Effector memory CD8-positive, alpha-beta T cell (primary cell): Measurements from ENCODE around the gene HMGN4.

Source experiments
- ATAC-seq: fragments of 150-1000 bp; cut with Tn5 transposase; replicated peaks from 2 replicates; pipeline ENCODE4 v1.10.0; 2021; ENCODE audit warnings: mild to moderate bottlenecking, moderate library complexity
- DNase-seq, 3 experiments: peaks; one replicate each; pipeline ENCODE4 v3.0.0; 2021
- H3K27ac Mint-ChIP-seq, 2 donors: one replicate each; pipeline ENCODE4 v1.8.0; 2022; ENCODE audit warnings: mild to moderate bottlenecking in 2 of 2, mixed read lengths in 2 of 2, moderate library complexity in 2 of 2
- H3K27me3 Mint-ChIP-seq, 2 donors: one replicate each; pipeline ENCODE4 v1.8.0; 2022; ENCODE audit warnings: mixed read lengths in 2 of 2
- H3K36me3 Mint-ChIP-seq: one replicate; pipeline ENCODE4 v1.8.0; 2022; ENCODE audit warnings: mild to moderate bottlenecking, moderate library complexity, mixed read lengths; ENCODE audit not compliant: insufficient read depth
- H3K4me1 Mint-ChIP-seq, 2 donors: one replicate each; pipeline ENCODE4 v1.8.0; 2022; ENCODE audit warnings: low read depth in 2 of 2, mixed read lengths in 2 of 2
- H3K4me3 Mint-ChIP-seq, 2 donors: one replicate each; pipeline ENCODE4 v1.8.0; 2022; ENCODE audit warnings: mild to moderate bottlenecking in 2 of 2, mixed read lengths in 2 of 2, moderate library complexity in 2 of 2
- H3K9me3 Mint-ChIP-seq, 2 donors: one replicate each; pipeline ENCODE4 v1.8.0; 2022; ENCODE audit warnings: mixed read lengths in 2 of 2

HMGN4 gene

DNA sequence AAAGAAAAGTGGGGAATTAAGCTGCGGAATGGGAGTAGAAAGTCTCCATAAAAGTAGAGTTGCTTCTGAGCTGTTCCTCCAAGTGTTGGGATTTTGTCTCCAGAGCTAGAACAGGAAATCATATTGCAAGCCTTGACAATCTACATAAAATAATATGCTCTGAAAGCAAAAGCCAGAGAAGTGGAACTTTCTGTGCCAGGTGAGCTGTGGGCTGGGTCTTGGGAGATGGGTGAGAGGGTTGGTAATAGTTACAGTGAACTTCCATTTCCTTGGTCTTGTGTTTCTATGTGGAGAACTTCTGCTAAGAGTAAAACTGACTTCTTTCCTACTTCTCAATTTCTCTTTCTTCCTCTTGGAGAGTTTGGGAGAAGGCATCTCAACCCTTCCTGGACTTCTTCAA is 6.3 kb upstream of the HMGN4 start:
- H3K27me3 Mint-ChIP-seq: peaks cover 0 to 6% of the 10 kb centered on the region in 2 donors
- DNase-seq (no peak), ATAC-seq (no peak)
- H3K9me3 Mint-ChIP-seq: no peaks in the 10 kb centered on the region
- peaks cover 32 to 36% of the 10 kb centered on the region in 2 donors for H3K4me1 Mint-ChIP-seq
- H3K36me3 Mint-ChIP-seq: peaks cover 36% of the 10 kb centered on the region
- peak overlapping the region; percentile 100 for H3K27ac Mint-ChIP-seq
- H3K4me3 Mint-ChIP-seq: peak overlapping the region; percentile 100

GRCh38 chr6:26532699-26533531 is 5.3 kb upstream of the HMGN4 start:
- peaks cover 46% of the 10 kb centered on the region for H3K36me3 Mint-ChIP-seq
- peak overlapping the region; percentile 100 for H3K27ac Mint-ChIP-seq
- peaks cover 42 to 46% of the 10 kb centered on the region in 2 donors for H3K4me1 Mint-ChIP-seq
- ATAC-seq: peak; percentile 46
- H3K27me3 Mint-ChIP-seq: peaks cover 7 to 13% of the 10 kb centered on the region in 2 donors
- peaks cover 0 to 3% of the 10 kb centered on the region in 2 donors for H3K9me3 Mint-ChIP-seq
- peak overlapping the region; percentile 100 for H3K4me3 Mint-ChIP-seq
- DNase-seq: peak; percentile 92 to 95 (median 94)

- ATAC-seq (no peak), DNase-seq (no peak)
- Mint-ChIP-seq H3K4me1 (peaks cover 48 to 51% of the 10 kb centered on the region in 2 donors), H3K4me3 (peak overlapping the region; percentile 100), H3K9me3 (peaks cover 0 to 5% of the 10 kb centered on the region in 2 donors), H3K27me3 (peaks cover 9 to 17% of the 10 kb centered on the region in 2 donors), H3K27ac (peak overlapping the region; percentile 100), H3K36me3 (peaks cover 52% of the 10 kb centered on the region)
These were observed 4.6 kb upstream of the HMGN4 start for GRCh38 chr6:26533532-26533931.

DNA sequence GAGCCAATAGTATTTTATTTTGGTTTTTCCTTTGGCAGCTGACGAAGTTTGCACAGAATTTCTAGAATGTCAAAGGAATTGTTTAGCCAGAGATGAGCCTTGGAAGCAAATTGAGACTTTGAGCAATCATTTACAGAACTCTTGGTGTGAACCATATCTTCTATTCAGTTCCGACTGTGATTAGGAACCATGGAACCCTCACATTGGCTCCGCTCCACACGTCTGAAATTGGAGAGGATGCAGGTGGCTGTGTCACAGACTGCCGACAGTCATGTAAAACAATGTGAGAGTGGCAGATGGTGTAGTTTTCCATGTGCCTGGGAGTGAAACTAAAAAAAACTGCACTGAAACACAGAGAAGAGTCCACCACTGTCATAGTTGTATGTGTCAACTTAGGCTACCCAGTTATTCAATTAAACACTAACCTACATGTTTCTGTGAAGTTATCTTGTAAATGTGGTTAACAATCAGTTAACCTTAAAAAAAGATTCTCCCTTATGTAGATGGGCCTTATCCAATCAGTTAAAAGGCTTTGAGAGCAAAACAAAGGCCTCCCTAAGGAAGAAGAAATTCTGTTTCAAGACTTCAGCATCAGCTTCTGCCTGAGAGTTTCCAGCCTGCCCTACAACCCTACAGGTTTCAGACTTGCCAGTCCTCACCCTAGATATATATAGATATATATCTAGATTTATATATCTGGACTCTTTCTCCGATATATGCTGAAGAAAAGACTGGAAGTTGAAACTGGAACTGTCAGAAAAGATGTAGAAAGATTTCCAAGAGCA is 3.3 kb upstream of the HMGN4 start:
- ATAC-seq: no peak
- Mint-ChIP-seq H3K4me3 (no peak overlapping the region), H3K4me1 (peaks cover 53 to 55% of the 10 kb centered on the region in 2 donors), H3K36me3 (peaks cover 61% of the 10 kb centered on the region), H3K27me3 (peaks cover 9 to 17% of the 10 kb centered on the region in 2 donors), H3K9me3 (peaks cover 0 to 5% of the 10 kb centered on the region in 2 donors), H3K27ac (no peak overlapping the region)
- DNase-seq: no peak

GRCh38 chr6:26536571-26537159 is 1.5 kb upstream of the HMGN4 start:
- Mint-ChIP-seq H3K27ac (peak overlapping the region; percentile 100), H3K9me3 (peaks cover 0 to 5% of the 10 kb centered on the region in 2 donors), H3K4me3 (peak overlapping the region; percentile 94 to 98), H3K4me1 (peaks cover 61 to 64% of the 10 kb centered on the region in 2 donors), H3K27me3 (peaks cover 9 to 17% of the 10 kb centered on the region in 2 donors), H3K36me3 (peaks cover 64% of the 10 kb centered on the region)
- ATAC-seq: no peak
- DNase-seq: peak in 1 of 3 experiments; percentile 20

DNA sequence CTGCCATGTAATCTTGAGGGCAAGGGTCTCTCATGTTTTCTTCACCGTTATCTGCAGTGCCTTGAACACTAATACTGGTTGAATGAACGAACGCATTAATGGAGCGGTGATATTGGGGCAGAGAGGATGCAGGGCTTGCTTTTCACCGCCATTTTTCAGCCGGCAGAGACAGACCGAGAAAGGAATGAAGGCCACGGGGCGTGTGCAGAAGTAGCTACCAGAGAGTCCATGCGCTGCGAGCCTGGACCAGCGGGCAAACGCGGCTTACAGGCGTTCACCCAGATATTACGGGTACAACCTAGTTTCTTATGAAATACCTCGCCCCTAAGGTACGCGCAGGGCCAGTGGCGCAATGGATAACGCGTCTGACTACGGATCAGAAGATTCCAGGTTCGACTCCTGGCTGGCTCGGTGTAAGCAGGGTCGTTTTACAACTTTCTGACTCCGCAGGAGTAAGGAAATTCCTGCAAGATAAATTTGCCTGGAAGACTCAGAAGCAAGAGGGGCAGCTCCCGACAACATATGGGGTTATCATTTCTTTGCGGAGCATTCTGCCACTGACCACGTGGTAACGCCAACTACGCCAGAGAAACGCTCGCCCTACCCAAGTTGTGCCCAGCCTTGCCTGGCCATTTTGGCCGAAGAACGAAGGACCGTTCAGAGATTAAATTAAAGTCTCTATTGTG is 863 bp upstream of the HMGN4 start:
- Mint-ChIP-seq H3K4me1 (peaks cover 58 to 63% of the 10 kb centered on the region in 2 donors), H3K27ac (peak overlapping the region; percentile 100), H3K27me3 (peaks cover 9 to 17% of the 10 kb centered on the region in 2 donors), H3K36me3 (peaks cover 62% of the 10 kb centered on the region), H3K4me3 (peak overlapping the region; percentile 94 to 98), H3K9me3 (peaks cover 0 to 5% of the 10 kb centered on the region in 2 donors)
- DNase-seq (peak; percentile 92 to 96 (median 93)), ATAC-seq (peak; percentile 70)

DNA sequence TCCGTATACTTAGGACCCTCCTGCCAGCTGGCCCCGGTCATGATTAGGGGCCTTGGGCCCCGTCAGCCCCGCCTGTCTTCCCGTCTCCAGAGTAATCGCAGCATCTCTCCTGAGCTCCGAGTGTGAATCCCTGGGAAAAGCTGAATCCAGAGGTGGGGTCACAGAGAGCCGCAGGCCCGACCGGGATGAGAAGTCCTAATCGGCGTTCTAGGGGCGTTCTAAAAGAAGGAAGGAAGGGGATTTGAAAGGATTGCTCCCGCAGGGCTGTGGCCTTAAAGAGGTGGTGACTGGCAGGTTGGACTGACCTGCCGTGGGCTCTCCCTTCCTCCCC is 371 bp downstream of the HMGN4 start:
- peaks cover 50 to 56% of the 10 kb centered on the region in 2 donors for H3K4me1 Mint-ChIP-seq
- peaks cover 62% of the 10 kb centered on the region for H3K36me3 Mint-ChIP-seq

DNA sequence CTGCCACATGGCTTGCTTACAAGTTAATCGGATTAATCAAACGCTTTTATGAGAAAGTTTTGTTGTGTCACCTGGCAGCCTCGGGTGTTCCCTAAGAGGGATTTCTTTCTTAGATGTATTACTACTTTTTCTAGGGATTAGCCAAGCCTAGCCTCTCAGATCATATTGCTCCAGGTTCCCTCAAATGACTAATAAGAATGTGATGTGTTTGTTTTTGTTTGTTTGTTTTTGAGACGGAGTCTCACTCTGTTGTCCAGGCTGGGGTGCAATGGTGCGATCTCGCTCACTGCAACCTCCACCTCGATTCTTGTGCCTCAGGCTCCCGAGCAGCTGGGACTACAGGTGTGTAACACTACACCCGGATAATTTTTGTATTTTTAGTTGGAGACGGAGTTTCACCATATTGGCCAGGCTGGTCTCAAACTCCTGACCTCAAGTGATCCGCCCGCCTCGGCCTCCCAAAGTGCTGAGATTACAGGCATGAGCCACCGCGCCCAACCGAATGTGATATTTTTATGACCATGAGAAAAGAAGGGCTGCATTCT is 977 bp downstream of the HMGN4 start:
- Mint-ChIP-seq H3K4me3 (peak overlapping the region; percentile 94 to 98), H3K27me3 (peaks cover 9 to 10% of the 10 kb centered on the region in 2 donors), H3K4me1 (peaks cover 50 to 52% of the 10 kb centered on the region in 2 donors), H3K36me3 (peaks cover 64% of the 10 kb centered on the region), H3K9me3 (peaks cover 0 to 5% of the 10 kb centered on the region in 2 donors), H3K27ac (peak overlapping the region; percentile 100)
- no peak for DNase-seq
- ATAC-seq: no peak

More for the DNA sequence above, 371 bp downstream of the HMGN4 start:
- Mint-ChIP-seq H3K27me3 (peaks cover 9 to 10% of the 10 kb centered on the region in 2 donors), H3K27ac (peak overlapping the region; percentile 100), H3K4me3 (peak overlapping the region; percentile 94 to 98), H3K9me3 (peaks cover 0 to 5% of the 10 kb centered on the region in 2 donors)
- ATAC-seq (no peak), DNase-seq (no peak)

GRCh38 chr6:26541579-26541978 is 3.4 kb downstream of the HMGN4 start:
- H3K4me3 Mint-ChIP-seq: peak overlapping the region in 1 of 2 donors; percentile 58
- peak overlapping the region; percentile 57 to 83 for H3K27ac Mint-ChIP-seq
- DNase-seq (no peak), ATAC-seq (no peak)
- peaks cover 77% of the 10 kb centered on the region for H3K36me3 Mint-ChIP-seq
- peaks cover 9 to 10% of the 10 kb centered on the region in 2 donors for H3K27me3 Mint-ChIP-seq
- H3K4me1 Mint-ChIP-seq: peaks cover 49 to 51% of the 10 kb centered on the region in 2 donors
- H3K9me3 Mint-ChIP-seq: peaks cover 0 to 5% of the 10 kb centered on the region in 2 donors

GRCh38 chr6:26543953-26544352 is 5.8 kb downstream of the HMGN4 start:
- Mint-ChIP-seq H3K27ac (no peak overlapping the region), H3K36me3 (peaks cover 53% of the 10 kb centered on the region), H3K9me3 (no peaks in the 10 kb centered on the region), H3K4me1 (peaks cover 28 to 31% of the 10 kb centered on the region in 2 donors), H3K4me3 (no peak overlapping the region), H3K27me3 (no peaks in the 10 kb centered on the region)
- DNase-seq (no peak), ATAC-seq (peak; percentile 74)

DNA sequence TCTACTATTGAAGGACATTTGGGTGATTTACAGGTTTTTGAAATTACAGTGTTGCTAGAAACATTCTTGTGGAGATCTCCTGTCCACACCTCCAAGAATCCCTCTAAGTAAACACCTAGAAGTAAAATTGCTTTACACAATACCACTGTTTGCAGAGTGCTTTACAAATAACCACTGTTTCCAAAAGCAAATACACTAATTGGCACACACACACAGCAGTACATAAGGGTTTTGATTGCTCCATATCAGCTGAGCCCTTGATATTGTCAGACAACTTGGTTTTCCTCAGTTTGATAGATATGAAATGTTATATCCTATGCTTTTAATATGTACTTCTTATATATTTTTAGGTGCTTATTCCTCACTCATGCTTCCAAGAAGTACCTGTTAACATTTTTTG is 6.3 kb downstream of the HMGN4 start:
- H3K27me3 Mint-ChIP-seq: no peaks in the 10 kb centered on the region
- DNase-seq (no peak), ATAC-seq (no peak)
- H3K27ac Mint-ChIP-seq: no peak overlapping the region
- no peaks in the 10 kb centered on the region for H3K9me3 Mint-ChIP-seq
- H3K4me3 Mint-ChIP-seq: no peak overlapping the region
- H3K36me3 Mint-ChIP-seq: peaks cover 49% of the 10 kb centered on the region
- peaks cover 25 to 31% of the 10 kb centered on the region in 2 donors for H3K4me1 Mint-ChIP-seq

GRCh38 chr6:26545627-26546026 is 7.5 kb downstream of the HMGN4 start:
- no peak for DNase-seq
- Mint-ChIP-seq H3K9me3 (no peaks in the 10 kb centered on the region), H3K4me1 (peaks cover 17 to 24% of the 10 kb centered on the region in 2 donors), H3K27ac (no peak overlapping the region), H3K27me3 (no peaks in the 10 kb centered on the region), H3K36me3 (peaks cover 44% of the 10 kb centered on the region), H3K4me3 (no peak overlapping the region)
- ATAC-seq: no peak
